SK-N-SH (cell line): Measurements from ENCODE around the gene BRME1. TPM values are rescaled to one million over a fixed set of nuclear protein-coding genes. Genes with fewer than 3 reads are reported as not detected.

ENCODE experiments used
- CTCF ChIA-PET: fragments of 300-600, 350-600 bp; formaldehyde crosslinking; extraction: SDS; loops from one replicate; lab custom pipeline; 2021; lab: Yijun Ruan, JAX
- POLR2A ChIA-PET: fragments of 350-600 bp; sonication (Branson Sonifier 250); formaldehyde crosslinking; extraction: SDS; loops from one replicate; lab custom pipeline; 2020; ENCODE audit warnings: antibody characterized with exemption, inconsistent platforms; lab: Yijun Ruan, JAX
- DNase-seq: peaks from one replicate; pipeline ENCODE4 v3.0.0; 2012
- H2AFZ ChIP-seq: fragments of 200-600 bp; sonication (generic); 2 replicates; pipeline ENCODE4 v1.8.1; 2016; ENCODE audit warnings: antibody characterized with exemption, mild to moderate bottlenecking, low read depth
- H3F3A ChIP-seq: fragments of 200-600 bp; sonication (generic); replicated peaks from 2 replicates; pipeline ENCODE3; 2016; ENCODE audit warnings: antibody characterized with exemption, mild to moderate bottlenecking; ENCODE audit not compliant: insufficient read depth
- H3K27ac ChIP-seq, 2 experiments: fragments of 200-500 bp in 1 of 2; fragments of 200-600 bp in 1 of 2; sonication (Bioruptor generic) in 1 of 2; sonication (generic), shearing (Covaris generic) in 1 of 2; 2 replicates each; pipeline versions ENCODE4 v1.5.1 to v1.6.1; 2014 to 2016; ENCODE audit warnings: low read depth in 2 of 2, inconsistent platforms in 1 of 2, low read length in 1 of 2, mild to moderate bottlenecking in 1 of 2, mixed read lengths in 1 of 2
- H3K27me3 ChIP-seq: fragments of 200-600 bp; sonication (generic), shearing (Covaris generic); 2 replicates; pipeline ENCODE4 v1.6.1; 2016; ENCODE audit warnings: mixed run types; ENCODE audit not compliant: insufficient read depth
- H3K36me3 ChIP-seq, 2 experiments: fragments of 200-500 bp in 1 of 2; fragments of 200-600 bp in 1 of 2; sonication (Bioruptor generic) in 1 of 2; sonication (generic) in 1 of 2; replicated peaks in 1 of 2; 2 replicates each; pipeline versions ENCODE3 to v1.5.1; 2014 to 2016; ENCODE audit warnings: low read length in 1 of 2, mild to moderate bottlenecking in 1 of 2; ENCODE audit not compliant: insufficient read depth in 2 of 2, control insufficient read depth in 1 of 2
- H3K4me1 ChIP-seq, 2 experiments: fragments of 200-500 bp in 1 of 2; fragments of 200-600 bp in 1 of 2; sonication (Bioruptor generic) in 1 of 2; sonication (generic), shearing (Covaris generic) in 1 of 2; 2 replicates each; pipeline versions ENCODE4 v1.5.1 to v1.6.1; 2014 to 2016; ENCODE audit warnings: low read depth in 1 of 2, low read length in 1 of 2, mixed run types in 1 of 2; ENCODE audit not compliant: insufficient read depth in 2 of 2, control insufficient read depth in 1 of 2
- H3K4me2 ChIP-seq: fragments of 200-600 bp; sonication (generic), shearing (Covaris generic); 2 replicates; pipeline ENCODE4 v1.6.1; 2017; ENCODE audit warnings: mixed run types
- H3K4me3 ChIP-seq, 2 experiments: fragments of 200-500 bp in 1 of 2; fragments of 200-600 bp in 1 of 2; sonication (Bioruptor generic) in 1 of 2; sonication (generic), shearing (Covaris generic) in 1 of 2; 2 replicates each; pipeline versions ENCODE4 v1.5.1 to v1.8.1; 2014 to 2016; ENCODE audit warnings: low read depth in 2 of 2, inconsistent platforms in 1 of 2, low read length in 1 of 2, mild to moderate bottlenecking in 1 of 2, mixed read lengths in 1 of 2, moderate library complexity in 1 of 2
- H3K79me2 ChIP-seq: fragments of 200-600 bp; sonication (generic); 2 replicates; pipeline ENCODE4 v1.8.1; 2017; ENCODE audit warnings: mild to moderate bottlenecking; ENCODE audit not compliant: insufficient read depth
- H3K9ac ChIP-seq: fragments of 200-600 bp; sonication (generic); 2 replicates; pipeline ENCODE4 v1.6.1; 2017; ENCODE audit warnings: mixed run types
- H3K9me2 ChIP-seq: fragments of 200-600 bp; sonication (generic); 2 replicates; pipeline ENCODE4 v1.6.1; 2017; ENCODE audit warnings: mixed run types
- H3K9me3 ChIP-seq: fragments of 200-600 bp; sonication (generic); 2 replicates; pipeline ENCODE4 v1.6.1; 2017; ENCODE audit warnings: mixed run types, mild to moderate bottlenecking, moderate library complexity
- H4K20me1 ChIP-seq: fragments of 200-600 bp; sonication (generic); 2 replicates; pipeline ENCODE4 v1.6.1; 2017; ENCODE audit warnings: mild to moderate bottlenecking, mixed run types; ENCODE audit not compliant: insufficient read depth
- EP300 ChIP-seq, 2 experiments: IDR thresholded peaks; 2 replicates each; pipeline versions ENCODE4 v1.4.0 to v1.6.1; 2012; ENCODE audit warnings: borderline replicate concordance in 1 of 2, low read depth in 1 of 2, low read length in 1 of 2
- EZH2phosphoT487 ChIP-seq: fragments of 200-600 bp; sonication (generic); IDR thresholded peaks from 2 replicates; pipeline ENCODE4 v1.6.1; 2017; ENCODE audit warnings: low read depth, mixed run types, mild to moderate bottlenecking, antibody characterized with exemption, moderate library complexity, borderline replicate concordance
- GATA2 ChIP-seq: sonication (generic); formaldehyde crosslinking; IDR thresholded peaks from 2 replicates; pipeline ENCODE4 v1.5.0; 2020; ENCODE audit warnings: mild to moderate bottlenecking, missing genetic modification reagents
- MAX ChIP-seq: IDR thresholded peaks from 2 replicates; pipeline ENCODE4 v1.4.0; 2012; ENCODE audit warnings: low read depth
- MEF2A ChIP-seq: IDR thresholded peaks from 2 replicates; pipeline ENCODE4 v1.4.0; 2012; ENCODE audit warnings: low read depth, borderline replicate concordance
- MXI1 ChIP-seq: IDR thresholded peaks from 2 replicates; pipeline ENCODE4 v1.6.1; 2012; ENCODE audit warnings: mild to moderate bottlenecking, low read depth, low read length, improper control_type of control experiment
- NFIC ChIP-seq: IDR thresholded peaks from 2 replicates; pipeline ENCODE4 v1.4.0; 2012; ENCODE audit warnings: borderline replicate concordance
- NRF1 ChIP-seq: IDR thresholded peaks from 2 replicates; pipeline ENCODE4 v1.6.1; 2012; ENCODE audit warnings: low read depth, mild to moderate bottlenecking, low read length
- PBX3 ChIP-seq: IDR thresholded peaks from 2 replicates; pipeline ENCODE4; 2012
- POLR2AphosphoS5 ChIP-seq: IDR thresholded peaks from 2 replicates; pipeline ENCODE4 v1.6.1; 2012; ENCODE audit warnings: low read depth, low read length
- RAD21 ChIP-seq: IDR thresholded peaks from 2 replicates; pipeline ENCODE4 v1.6.1; 2012; ENCODE audit warnings: mild to moderate bottlenecking, low read length
- RCOR1 ChIP-seq: fragments of 150-350 bp; IDR thresholded peaks from 2 replicates; pipeline ENCODE4 v1.6.1; 2017; ENCODE audit warnings: antibody characterized with exemption, low read length
- RFX5 ChIP-seq: IDR thresholded peaks from 2 replicates; pipeline ENCODE4 v1.6.1; 2012; ENCODE audit warnings: mild to moderate bottlenecking, improper control_type of control experiment, low read length
- RXRA ChIP-seq: IDR thresholded peaks from 2 replicates; pipeline ENCODE4 v1.4.0; 2012; ENCODE audit warnings: low read depth, mild to moderate bottlenecking, borderline replicate concordance
- SIN3A ChIP-seq: IDR thresholded peaks from 2 replicates; pipeline ENCODE4 v1.6.1; 2012; ENCODE audit warnings: low read depth, mild to moderate bottlenecking, low read length, moderate library complexity, borderline replicate concordance
- SMC3 ChIP-seq: IDR thresholded peaks from 2 replicates; pipeline ENCODE4 v1.6.1; 2012; ENCODE audit warnings: low read depth, low read length, improper control_type of control experiment
- TEAD4 ChIP-seq: IDR thresholded peaks from 2 replicates; pipeline ENCODE4 v1.4.0; 2012; ENCODE audit warnings: mild to moderate bottlenecking, borderline replicate concordance; ENCODE audit not compliant: insufficient read depth
- USF1 ChIP-seq: IDR thresholded peaks from 2 replicates; pipeline ENCODE4 v1.4.0; 2012; ENCODE audit warnings: low read depth, borderline replicate concordance
- YY1 ChIP-seq: IDR thresholded peaks from 2 replicates; pipeline ENCODE4 v1.4.0; 2012; ENCODE audit warnings: low read depth, mild to moderate bottlenecking
- WGBS: methylation state at CpG from one replicate; pipeline ENCODE4 v1.1.6; 2017; ENCODE audit warnings: low lambda C conversion rate; 5-methylcytosine and 5-hydroxymethylcytosine counted together
- polyA plus RNA-seq, 3 experiments: library from polyadenylated mRNA; depleted of rRNA; stranded (reverse); fragments of >200 nt; gene quantifications; 2 replicates each; pipeline ENCODE4 v1.2.3, GENCODE V29; 2012
- TF ChIP-seq, protein P1 (sequence below): fragments of 200-600 bp; sonication (generic); IDR thresholded peaks from 2 replicates; pipeline ENCODE4 v1.6.1; 2017; ENCODE audit warnings: antibody characterized with exemption, mild to moderate bottlenecking, moderate library complexity
- TF ChIP-seq, protein P2 (sequence below): fragments of 150-350 bp; IDR thresholded peaks from 2 replicates; pipeline ENCODE4 v1.6.1; 2016; ENCODE audit warnings: mild to moderate bottlenecking, low read depth, low read length
- TF ChIP-seq, protein P3 (sequence below): fragments of 150-350 bp; IDR thresholded peaks from 2 replicates; pipeline ENCODE4 v1.6.1; 2017; ENCODE audit warnings: antibody characterized with exemption, low read length, low read depth, borderline replicate concordance

Gene BRME1
- polyA plus RNA-seq, 1 of the 3 experiments (the other 2 are of a cell fraction), result 1.5 TPM

DNA sequence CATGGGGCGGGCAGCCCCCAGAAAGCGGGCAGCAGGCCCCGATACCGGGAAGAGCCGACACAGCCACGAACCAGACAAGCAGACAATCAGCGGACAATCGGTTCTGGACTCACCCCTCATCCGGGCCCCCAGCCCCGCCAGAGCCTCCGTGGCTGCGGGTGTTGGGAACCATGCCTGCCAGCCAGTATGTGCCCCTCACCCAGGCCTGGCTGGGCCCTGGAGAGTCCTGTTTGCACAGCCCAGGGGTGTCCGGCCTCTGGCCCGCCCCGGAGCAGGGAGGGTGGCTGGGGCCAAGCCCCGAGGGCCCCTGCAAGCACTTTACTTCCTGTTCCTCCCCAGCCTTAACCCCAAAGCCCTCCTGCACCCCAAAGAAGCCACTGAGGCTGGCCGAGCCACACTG lies 24.5 kb upstream of the BRME1 start:
- DNase-seq, result peak; percentile 33
- Histone ChIP-seq H3K36me3 (peaks cover 0 to 2% of the 10 kb centered on the region in 2 experiments), H3K9me3 (no peaks in the 10 kb centered on the region), H4K20me1 (no peaks in the 10 kb centered on the region), H3K27me3 (no peaks in the 10 kb centered on the region), H3K4me1 (peaks cover 0 to 7% of the 10 kb centered on the region in 2 experiments; a peak in 1 of 4 replicates), H3K79me2 (no peaks in the 10 kb centered on the region), H3K4me3 (no peak overlapping the region), H2AFZ (no peak overlapping the region), H3F3A (no peaks in the 10 kb centered on the region), H3K9ac (no peak overlapping the region), H3K27ac (no peak overlapping the region), H3K9me2 (no peaks in the 10 kb centered on the region), H3K4me2 (no peak overlapping the region)
- CTCF ChIA-PET, result interaction anchor here (0.7 to 1.9 kb wide), 4 partner anchors 24 to 118 kb away, joined by 3 to 5 read pairs (median 3); partner anchors contain the start of gene IL27RA
- TF ChIP-seq RCOR1 (no peak), NFIC (no peak), SMC3 (no peak), SIN3A (no peak), PBX3 (no peak), GATA2 (CRISPR knock-in tag) (no peak)
- 100% methylated on average over 7 of the region's 17 CpGs for WGBS
- POLR2A ChIA-PET, result no interaction called here

GRCh38 chr19:13929956-13930355 lies 24.0 kb upstream of the BRME1 start:
- H3K27ac ChIP-seq, result no peak overlapping the region; a peak in 1 of 4 replicates
- no peak overlapping the region for H2AFZ ChIP-seq
- POLR2A ChIA-PET, result interaction anchor here (0.6 to 1.2 kb wide), 3 partner anchors 8 to 101 kb away, joined by 3 to 4 read pairs (median 4); partner anchors contain the start of genes DCAF15, IL27RA and PODNL1
- peaks cover 0 to 2% of the 10 kb centered on the region in 2 experiments for H3K36me3 ChIP-seq
- TF ChIP-seq, protein P1, sequence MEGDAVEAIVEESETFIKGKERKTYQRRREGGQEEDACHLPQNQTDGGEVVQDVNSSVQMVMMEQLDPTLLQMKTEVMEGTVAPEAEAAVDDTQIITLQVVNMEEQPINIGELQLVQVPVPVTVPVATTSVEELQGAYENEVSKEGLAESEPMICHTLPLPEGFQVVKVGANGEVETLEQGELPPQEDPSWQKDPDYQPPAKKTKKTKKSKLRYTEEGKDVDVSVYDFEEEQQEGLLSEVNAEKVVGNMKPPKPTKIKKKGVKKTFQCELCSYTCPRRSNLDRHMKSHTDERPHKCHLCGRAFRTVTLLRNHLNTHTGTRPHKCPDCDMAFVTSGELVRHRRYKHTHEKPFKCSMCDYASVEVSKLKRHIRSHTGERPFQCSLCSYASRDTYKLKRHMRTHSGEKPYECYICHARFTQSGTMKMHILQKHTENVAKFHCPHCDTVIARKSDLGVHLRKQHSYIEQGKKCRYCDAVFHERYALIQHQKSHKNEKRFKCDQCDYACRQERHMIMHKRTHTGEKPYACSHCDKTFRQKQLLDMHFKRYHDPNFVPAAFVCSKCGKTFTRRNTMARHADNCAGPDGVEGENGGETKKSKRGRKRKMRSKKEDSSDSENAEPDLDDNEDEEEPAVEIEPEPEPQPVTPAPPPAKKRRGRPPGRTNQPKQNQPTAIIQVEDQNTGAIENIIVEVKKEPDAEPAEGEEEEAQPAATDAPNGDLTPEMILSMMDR, result no peak
- no peak for TF ChIP-seq RFX5
- no peak for TF ChIP-seq TEAD4
- no peak for TF ChIP-seq GATA2 (CRISPR knock-in tag)
- TF ChIP-seq NFIC, result no peak
- TF ChIP-seq EZH2phosphoT487, result no peak
- no peak for TF ChIP-seq MEF2A
- TF ChIP-seq, protein P2, sequence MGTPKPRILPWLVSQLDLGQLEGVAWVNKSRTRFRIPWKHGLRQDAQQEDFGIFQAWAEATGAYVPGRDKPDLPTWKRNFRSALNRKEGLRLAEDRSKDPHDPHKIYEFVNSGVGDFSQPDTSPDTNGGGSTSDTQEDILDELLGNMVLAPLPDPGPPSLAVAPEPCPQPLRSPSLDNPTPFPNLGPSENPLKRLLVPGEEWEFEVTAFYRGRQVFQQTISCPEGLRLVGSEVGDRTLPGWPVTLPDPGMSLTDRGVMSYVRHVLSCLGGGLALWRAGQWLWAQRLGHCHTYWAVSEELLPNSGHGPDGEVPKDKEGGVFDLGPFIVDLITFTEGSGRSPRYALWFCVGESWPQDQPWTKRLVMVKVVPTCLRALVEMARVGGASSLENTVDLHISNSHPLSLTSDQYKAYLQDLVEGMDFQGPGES, result no peak
- TF ChIP-seq RAD21, result no peak
- TF ChIP-seq EP300 (IDR thresholded peaks at IDR 0.05; ENCODE audit: borderline replicate concordance in 1 of 2, low read depth in 1 of 2, low read length in 1 of 2), result no peak
- no peak for TF ChIP-seq NRF1
- no peak for TF ChIP-seq RXRA
- TF ChIP-seq MXI1, result no peak
- TF ChIP-seq MAX, result no peak
- no peak for TF ChIP-seq SIN3A
- no peak for TF ChIP-seq POLR2AphosphoS5
- TF ChIP-seq, protein P3, sequence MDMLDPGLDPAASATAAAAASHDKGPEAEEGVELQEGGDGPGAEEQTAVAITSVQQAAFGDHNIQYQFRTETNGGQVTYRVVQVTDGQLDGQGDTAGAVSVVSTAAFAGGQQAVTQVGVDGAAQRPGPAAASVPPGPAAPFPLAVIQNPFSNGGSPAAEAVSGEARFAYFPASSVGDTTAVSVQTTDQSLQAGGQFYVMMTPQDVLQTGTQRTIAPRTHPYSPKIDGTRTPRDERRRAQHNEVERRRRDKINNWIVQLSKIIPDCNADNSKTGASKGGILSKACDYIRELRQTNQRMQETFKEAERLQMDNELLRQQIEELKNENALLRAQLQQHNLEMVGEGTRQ, result no peak
- TF ChIP-seq USF1, result no peak
- no peak for TF ChIP-seq YY1
- no peaks in the 10 kb centered on the region for H3K9me3 ChIP-seq
- peak; percentile 45 for DNase-seq
- H3K27me3 ChIP-seq, result no peaks in the 10 kb centered on the region
- H3K4me1 ChIP-seq, result peaks cover 0 to 7% of the 10 kb centered on the region in 2 experiments; a peak in 1 of 4 replicates
- 90% methylated on average over 10 of the region's 17 CpGs for WGBS
- H3K4me2 ChIP-seq, result no peak overlapping the region
- no peaks in the 10 kb centered on the region for H3K79me2 ChIP-seq
- H3F3A ChIP-seq, result no peaks in the 10 kb centered on the region
- H3K4me3 ChIP-seq, result no peak overlapping the region
- H3K9ac ChIP-seq, result no peak overlapping the region
- no peaks in the 10 kb centered on the region for H4K20me1 ChIP-seq
- CTCF ChIA-PET, result interaction anchor here (0.7 to 1.9 kb wide), 4 partner anchors 102 to 119 kb away, joined by 3 to 5 read pairs (median 3); partner anchors contain the start of gene IL27RA
- H3K9me2 ChIP-seq, result no peaks in the 10 kb centered on the region
